ENCODE results near the gene MTA3.

- TF ChIP-seq CTCF (conservative IDR thresholded peaks at IDR 0.05 in 1 of 2, IDR thresholded peaks at IDR 0.05 in 1 of 2; ENCODE audit: low read depth in 1 of 2, low read length in 2 of 2) (no peak), EZH2 (IDR thresholded peaks at IDR 0.05; ENCODE audit: low read length, missing control alignments) (no peak)
Measured at GRCh38 chr2:42648796-42649195, 80.4 kb downstream of the MTA3 start.

Data from fibroblast of lung (primary cell).